GM19238 (cell line): Measurements from ENCODE around the gene DENND10.
"Not testable (repeated sequence)": the region's sequence is repeated elsewhere in the genome, so short reads cannot be mapped to it uniquely, and the experiment has no call there.

Experiments
- DNase-seq: peaks from one replicate; pipeline ENCODE4 v3.0.0; 2011; ENCODE audit warnings: low spot score; ENCODE audit not compliant: insufficient read length

DENND10 gene

DNA sequence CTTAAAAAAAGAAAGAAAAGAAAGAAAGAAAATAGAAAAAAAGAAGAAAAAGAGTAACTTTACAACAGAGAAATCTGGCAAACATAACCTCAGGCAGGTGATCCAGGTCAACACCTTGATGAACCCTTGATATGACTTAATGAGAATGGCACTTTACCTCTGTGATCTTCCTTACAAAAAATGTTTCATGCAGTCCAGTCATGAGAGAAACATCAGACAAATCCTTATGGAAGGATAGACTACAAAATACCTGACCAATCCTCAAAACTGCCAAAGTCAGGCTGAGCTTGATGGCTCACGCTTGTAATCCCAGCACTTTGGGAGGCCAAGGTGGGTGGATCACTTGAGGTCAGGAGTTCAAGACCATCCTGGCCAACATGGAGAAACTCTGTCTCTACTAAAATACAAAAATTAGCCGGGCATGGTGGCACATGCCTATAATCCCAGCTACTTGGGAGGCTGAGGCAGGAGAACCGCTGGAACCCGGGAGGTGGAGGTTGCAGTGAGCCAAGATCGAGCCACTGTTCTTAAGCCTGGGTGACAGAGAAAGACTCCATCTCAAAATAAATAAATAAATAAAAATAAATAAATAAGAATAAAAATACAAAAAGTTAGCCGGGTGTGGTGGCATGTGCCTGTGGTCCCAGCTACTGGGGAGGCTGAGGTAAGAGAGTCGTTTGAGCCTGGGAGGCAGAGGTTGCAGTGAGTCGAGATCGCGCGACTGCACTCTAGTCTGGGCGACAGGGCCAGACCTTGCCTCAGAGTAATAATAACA lies 7.1 kb upstream of the DENND10 start:
- not testable (repeated sequence) for DNase-seq

DNA sequence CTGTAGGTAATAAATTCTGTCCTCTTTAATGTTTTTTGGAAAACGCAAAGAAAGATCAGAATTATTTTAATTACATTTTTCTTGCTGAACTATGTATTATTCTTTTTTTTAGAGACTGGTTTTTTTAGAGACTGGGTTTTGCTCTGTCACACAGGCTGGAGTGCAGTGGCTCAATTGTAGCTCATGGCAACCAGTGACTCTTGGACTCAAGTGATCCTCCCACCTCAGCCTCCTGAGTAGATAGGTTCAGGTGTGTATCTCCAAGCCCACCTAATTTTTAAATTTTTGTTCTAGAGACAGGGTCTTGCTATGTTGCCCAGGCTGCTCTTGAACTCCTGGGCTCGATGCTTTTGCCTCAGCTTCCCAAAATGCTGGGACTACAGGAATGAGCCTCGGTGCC lies 5.3 kb upstream of the DENND10 start:
- DNase-seq = no peak

DNA sequence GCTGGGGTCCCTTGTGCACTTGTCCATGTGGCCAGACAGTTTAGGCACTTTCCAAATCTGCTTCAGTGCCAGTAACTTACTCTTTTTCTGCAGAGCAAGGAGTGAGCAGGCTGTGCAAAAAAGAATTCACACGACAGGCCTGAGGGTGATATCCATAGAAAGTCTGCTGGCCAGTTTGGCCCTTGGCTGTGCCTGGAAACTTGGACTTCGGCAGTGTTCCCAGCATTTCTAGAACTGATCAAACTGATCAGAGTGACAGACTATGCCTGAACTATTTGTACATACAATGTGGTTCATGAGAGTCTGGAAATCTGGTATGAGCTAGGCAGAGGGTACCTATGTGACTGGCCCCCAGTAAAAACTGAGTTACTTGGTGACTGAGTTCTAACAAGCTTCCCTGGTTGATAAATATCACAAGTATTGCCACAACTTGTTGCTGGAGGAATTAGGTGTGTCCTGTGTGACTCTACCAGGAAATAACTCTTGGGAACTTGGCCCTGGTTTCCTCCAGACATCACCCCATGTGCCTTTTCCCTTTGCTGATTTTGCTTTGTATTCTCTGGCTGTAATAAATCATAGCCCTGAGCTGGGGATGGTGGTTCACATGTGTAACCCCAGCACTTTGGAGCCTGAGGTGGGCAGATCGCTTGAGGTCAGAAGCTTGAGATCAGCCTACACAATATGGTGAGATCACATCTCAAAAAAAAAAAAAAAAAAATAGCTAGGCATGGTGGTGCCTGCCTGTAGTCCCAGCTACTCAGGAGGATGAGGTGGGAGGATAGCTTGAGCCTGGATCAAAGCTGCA lies 3.3 kb upstream of the DENND10 start:
- no peak for DNase-seq

DNA sequence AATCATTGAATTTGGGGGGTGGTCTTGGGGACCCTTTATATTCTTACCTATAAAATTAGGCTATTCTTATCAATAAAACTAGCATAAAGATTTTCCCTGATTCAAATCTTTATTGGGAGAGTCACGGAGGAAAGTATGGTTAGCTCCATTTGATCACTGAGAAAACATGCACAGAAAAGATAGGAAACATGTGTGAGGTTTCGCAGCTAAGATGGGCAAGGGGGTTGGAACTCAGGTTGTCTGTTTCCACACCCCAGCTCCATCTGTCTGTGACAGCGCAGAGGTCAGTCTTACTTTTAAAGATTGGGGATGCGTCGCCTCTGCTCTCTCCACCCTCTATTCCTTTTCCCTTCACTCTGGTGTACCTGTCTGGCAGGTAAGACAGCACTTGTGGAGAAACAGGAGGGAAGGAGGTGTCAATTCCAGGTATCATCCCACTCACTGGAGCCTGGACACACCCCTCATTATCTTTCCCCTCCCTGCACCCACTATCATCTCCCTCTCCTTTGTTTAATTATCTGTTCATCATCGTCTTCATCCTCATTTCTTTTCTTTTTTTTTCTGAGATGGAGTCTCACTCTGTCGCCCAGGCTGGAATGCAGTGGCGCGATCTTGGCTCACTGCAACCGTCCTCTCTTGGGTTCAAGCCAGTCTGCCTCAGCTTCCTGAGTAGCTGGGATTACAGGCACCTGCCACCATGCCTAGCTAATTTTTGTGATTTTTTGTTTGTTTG lies 2.4 kb upstream of the DENND10 start:
- no peak for DNase-seq

DNA sequence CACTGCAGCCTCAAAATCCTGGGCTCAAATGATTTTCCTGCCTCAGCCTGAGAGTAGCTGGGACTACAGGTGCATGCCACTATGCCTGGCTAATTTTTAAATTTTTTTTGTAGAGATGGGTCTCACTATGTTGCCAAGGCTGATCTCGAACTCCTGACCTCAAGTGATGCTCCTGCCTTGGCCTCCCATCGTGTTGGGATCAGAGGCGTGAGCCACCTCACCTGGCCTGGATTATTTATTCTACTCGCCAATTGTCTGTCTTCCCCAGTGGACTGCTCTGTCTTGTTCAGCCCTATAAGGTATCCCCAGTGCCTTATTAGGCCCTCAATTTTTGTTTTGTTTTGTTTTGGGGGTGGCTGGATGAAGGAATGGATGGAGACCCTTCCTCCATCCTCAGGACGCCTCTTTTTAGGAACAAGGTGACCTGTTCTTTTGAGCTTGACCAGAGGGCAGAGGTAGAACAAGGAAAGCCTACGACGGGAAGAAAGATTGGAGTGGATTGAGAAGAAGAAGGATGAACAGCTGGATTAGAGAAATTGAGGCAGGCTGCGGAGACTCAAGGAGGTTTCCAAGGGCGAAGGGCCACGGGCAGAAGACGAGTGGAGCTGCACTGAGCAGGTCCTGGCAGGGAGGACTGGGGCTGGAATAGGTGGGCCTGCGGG lies 541 bp upstream of the DENND10 start:
- no peak for DNase-seq

DNA sequence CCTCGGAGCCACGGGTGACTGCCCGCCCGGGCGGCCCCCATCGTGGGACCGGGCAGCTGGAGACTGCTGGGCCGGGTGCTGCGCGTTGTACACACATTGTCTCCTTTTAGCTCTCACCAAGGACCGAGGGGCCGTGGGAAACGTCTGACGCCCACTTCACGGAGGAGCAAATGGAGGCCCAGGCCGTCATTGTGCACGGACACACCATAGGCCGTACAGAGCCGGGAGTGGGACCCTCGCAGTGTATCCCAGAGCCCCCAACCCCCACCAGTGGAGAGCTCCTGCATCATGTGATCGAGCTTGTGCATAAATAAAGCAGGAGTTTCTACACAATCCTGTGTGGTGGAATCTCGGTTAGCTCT lies 722 bp downstream of the DENND10 start:
- DNase-seq = no peak

DNA sequence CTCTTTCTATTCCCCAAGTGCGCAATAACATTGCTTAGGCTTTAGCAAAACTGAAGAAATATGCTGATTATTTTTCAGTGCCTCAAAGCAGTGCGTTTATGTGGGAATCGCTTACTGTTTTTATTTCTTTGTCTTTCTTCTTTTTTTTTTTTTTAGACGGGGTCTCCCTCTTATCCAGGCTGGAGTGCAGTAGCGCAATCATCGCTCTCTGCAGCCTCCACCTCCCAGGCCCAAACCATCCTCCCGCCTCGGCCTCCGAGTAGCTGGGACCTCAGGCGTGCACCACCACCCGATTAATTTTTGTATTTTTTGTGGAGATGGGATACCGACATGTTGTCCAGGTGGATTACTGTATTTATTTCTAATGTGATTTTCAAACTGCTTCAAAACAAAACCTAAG lies 1.2 kb downstream of the DENND10 start:
- DNase-seq = no peak

DNA sequence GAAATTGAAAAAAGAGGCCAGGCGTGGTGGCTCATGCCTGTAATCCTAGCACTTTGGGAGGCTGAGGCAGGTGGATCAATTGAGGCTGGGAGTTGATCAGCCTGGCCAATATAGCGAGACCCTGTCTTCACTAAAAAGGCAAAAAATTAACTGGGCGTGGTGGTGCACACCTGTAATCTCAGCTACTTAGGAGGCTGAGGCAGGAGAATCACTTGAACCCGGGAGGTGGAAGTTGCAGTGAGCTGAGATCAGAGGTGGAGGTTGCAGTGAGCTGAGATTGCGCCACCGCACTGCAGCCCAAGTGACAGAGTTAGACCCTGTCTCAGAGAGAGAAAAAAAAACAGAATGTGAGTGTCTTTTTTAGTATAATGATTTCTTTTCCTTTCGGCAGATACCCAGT lies 2.0 kb downstream of the DENND10 start:
- DNase-seq = not testable (repeated sequence)

DNA sequence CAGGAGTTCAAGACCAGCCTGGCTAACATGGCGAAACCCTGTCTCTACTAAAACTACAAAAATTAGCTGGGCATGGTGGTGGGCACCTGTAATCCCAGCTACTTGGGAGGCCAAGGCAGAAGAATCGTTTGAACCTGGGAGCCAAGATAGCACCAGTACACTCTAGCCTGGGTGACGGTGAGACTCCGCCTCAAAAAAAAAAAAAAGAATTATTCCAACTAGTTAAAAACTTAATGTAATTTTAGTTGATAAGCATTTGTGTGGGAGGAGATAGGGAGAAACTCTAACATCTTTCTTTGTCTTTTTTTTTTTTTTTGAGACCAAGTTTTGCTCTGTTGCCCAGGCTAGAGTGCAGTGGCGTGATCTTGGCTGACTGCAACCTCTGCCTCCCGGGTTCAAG lies 3.2 kb downstream of the DENND10 start:
- not testable (repeated sequence) for DNase-seq

DNA sequence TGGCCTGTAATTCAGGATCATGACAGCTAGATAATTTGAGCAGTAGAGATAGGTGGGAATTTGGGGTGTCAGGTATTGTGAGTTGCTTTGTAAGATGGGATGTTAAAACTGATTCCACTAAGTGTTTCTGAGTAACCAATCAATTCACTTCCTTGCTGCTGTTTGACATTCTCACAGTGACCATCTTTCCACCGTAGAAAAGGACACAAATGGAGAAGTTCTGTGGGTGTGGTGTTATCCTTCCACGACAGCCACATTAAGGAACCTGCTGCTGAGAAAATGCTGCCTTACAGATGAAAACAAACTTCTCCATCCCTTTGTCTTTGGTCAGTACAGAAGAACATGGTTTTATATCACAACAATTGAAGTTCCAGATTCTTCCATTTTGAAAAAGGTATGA lies 3.9 kb downstream of the DENND10 start:
- not testable (repeated sequence) for DNase-seq

DNA sequence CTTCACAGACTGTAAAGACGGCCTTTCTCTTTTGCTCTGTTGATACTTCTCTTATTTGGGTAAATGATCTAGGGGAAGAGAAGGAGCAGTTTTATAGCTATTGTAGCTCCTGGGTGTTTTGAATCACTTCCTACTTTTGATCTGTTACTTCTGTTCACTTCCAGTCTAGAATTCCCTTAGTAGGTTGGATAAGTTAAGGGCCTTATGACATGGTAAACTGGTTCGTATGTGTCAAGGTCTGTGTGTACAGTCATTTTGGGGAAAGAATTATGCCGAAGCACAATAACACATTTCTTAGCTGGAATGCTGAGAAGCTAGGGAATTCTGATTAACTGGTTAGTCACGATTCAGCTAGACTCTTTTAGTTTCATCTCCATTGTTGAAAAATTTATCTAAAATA lies 8.1 kb downstream of the DENND10 start:
- DNase-seq = no peak

DNA sequence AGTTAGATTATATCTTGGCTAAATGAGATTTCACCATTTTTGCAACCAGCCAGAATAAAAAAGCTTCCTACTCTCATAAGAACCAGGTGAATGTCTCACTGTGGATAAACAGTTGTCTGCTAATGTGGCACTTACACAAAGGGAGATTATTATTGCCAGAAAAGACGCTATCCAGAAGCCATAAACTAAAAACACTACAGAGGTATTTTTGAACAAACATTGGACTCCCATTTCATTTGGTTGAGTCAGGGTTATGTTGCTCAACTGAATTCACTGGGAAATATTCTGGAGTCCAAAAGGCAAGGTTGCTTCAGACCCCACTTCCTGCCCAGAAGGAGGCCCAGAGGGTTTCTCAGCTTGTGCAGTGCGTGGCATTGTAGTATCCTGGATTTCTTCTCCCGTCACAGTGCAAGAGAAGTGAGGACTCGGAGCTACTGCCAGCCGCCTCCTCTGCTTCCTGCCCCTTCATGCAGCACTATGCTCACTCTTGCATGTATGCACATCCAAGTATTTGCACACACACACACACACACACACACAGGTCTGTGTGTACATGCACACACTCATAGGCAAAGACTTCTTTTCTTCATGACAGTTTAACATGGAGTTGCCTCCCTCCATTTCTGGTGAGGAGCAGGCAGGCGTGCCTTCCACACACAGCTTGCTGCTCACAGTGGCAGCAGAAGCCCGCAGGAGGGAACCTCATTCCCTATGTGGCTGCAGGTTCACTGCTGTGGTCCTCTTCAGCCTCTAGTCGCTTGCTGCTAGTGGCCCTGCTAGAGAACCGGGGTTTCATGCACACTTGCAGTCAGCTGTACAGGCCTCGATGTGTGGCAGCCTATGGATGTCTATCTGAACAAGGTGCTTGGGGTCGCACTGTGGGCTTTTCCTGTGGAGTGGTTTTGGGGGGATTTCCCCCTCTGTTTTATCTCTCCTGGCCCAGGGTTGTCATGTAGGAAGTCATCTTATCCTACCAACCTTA lies 10.1 kb downstream of the DENND10 start:
- no peak for DNase-seq

DNA sequence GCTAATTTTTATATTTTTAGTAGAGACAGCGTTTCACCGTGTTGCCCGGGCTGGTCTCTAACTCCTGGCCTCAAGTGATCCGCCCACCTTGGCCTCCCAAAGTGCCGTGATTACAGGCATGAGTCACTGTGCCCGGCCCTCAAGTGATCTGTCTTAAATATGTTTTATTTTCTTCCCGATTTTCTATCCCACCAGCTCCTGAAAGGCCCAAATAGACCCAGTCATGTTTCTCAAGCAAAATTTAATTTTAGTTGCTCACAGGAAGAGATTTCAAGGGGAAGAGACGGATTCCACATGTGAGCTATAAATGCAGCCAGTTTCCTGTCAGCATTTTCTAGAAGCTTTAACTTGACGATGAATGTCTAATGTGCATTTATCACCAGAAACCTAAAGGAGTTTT lies 12.0 kb downstream of the DENND10 start:
- DNase-seq = no peak

DNA sequence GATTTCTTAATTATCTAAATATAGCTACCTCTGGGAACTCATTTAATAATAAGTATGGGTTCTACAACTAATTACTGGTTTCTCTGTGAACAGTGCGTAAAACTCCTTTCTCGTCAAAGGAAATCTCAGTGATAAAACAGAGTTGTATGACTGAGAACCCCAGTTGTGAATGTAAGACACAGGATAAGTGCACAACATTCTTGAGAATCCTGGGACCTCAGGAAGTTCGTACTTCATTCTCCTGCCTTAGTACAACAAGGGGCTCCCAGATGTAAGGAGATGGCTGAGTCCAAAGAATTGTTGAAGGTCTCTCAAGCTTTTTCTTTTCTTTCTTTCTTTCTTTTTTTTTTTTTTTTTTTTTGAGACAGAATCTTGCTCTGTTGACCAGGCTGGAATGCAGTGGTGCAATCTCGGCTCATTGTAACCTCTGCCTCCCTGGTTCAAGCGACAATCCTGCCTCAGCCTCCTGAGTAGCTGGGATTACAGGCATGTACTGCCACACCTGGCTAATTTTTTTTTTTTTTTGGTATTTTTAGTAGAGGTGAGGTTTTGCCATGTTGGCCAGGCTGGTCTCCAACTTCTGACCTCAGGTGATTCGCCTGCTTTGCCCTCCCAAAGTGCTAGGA lies 12.5 kb downstream of the DENND10 start:
- no peak for DNase-seq

DNA sequence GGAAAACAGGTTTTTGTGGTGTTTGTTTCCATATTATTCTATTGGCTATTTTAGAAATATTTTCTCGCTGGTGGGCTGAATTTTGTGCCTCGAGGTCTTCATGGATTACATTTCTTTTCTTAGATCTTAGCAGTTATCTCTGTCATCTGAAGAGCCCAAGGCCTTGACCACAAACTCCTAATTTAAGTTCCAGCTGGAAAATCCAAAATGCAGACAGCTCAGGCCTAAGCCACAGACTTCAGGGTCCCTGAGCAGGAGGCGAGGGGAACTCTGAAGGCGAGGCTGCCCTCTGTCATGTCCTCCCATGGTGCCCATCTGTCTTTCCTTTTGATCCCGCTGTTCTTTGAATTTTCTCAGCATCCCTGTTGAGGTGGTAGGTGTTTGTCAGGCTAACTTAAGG lies 14.3 kb downstream of the DENND10 start:
- DNase-seq = no peak

DNA sequence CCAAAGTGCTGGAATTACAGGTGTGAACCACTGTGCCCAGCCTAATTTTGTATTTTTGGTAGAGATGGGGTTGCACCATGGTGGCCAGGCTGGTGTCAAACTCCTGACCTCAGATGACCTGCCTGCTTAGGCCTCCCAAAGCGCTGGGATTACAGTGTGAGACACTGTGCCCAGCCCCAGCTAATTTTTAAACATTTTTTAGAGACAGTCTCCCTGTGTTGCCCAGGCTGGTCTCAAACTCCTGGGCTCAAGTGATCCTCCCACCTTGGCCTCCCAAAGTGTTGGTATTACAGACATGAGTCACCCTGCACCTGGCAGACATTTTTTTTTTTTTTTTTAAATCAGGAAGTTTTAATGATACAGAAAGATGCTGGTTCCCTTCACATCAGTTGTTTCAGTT lies 15.5 kb downstream of the DENND10 start:
- DNase-seq = no peak

DNA sequence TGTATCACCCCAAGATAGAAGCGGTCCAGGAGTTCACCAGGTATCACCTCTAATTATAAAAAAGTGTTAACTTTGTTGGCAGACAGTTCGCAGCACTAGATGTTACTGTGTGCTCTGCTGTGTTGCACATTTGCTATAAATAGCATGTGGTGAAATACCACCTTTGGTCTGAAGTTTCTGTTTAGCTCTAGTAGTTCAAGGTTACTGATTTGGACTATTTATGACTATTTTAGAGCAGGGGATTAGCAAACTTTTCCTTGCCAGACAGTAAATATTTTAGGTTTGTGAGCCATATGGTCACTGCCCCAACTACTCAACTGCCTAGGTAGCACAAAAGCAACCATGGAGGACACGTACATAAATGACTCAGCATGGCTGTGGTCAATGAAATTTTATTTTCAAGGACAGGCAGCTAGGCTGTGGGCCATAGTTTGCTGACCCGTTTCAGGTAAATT lies 16.5 kb downstream of the DENND10 start:
- DNase-seq = peak; percentile 16

DNA sequence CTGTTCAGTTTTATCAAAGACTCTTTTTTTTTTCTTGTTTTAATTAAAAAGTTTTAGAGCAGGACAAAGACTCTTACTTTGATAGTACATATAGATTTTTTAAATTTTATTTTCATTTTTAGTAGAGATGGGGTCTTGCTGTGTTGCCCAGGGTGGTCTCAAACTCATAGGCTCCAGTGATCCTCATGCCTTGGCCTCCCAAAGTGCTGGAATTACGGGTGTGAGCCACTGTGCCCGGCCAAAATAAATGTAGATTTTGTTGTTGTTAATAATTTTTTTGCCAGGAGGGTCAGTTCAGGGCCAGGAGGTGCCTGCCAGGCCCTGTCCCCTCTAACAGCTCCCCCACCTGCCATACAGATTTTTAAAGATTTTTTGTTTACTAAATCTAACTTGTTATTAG lies 17.0 kb downstream of the DENND10 start:
- DNase-seq = no peak

DNA sequence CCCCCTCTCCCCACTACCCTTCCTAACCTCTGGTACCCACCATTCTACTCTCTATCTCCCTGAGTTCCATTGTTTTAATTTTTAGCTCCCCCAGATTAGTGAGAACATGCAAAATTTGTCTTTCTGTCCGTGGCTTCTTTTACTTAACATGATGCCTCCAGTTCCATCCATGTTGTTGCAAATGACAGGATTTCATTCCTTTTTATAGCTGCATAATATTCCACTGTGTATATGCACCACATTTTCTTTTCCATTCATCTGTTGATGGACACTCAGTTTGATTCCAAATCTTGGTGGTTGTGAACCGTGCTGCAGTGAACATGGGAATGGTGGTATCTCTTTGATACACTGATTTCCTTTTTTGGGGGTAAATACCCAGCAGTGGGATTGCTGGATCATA lies 22.0 kb downstream of the DENND10 start:
- no peak for DNase-seq

DNA sequence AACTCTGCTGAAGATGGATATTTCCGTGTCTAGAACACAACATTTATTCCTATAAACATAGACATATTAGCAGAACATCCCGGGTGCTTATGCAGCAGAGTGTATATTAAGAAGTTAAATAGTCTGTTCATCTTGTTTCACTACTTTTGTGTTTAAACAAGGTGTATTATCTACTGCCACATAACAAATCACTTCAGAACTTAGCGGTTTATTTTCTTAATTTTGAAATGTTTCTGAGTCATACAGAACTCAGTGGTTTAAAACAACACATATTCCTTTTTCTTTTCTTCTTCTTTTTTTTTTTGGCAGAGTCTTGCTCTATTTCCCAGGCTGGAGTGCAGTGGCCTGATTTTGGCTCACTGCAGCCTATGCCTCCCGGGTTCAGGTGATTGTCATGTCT lies 25.8 kb downstream of the DENND10 start:
- DNase-seq = no peak
